ENCODE data around the gene DBH. TPM values are rescaled to one million over a fixed set of nuclear protein-coding genes. Genes with fewer than 3 reads are reported as not detected.

The DBH gene
- polyA plus RNA-seq, 3 donors: not detected

GRCh38 chr9:133708246-133709014 is 72.3 kb downstream of the DBH start:
- peaks cover 0 to 3% (median 0%) of the 10 kb centered on the region in 7 donors for H3K9me3 Mint-ChIP-seq
- no peak overlapping the region for H3K4me3 Mint-ChIP-seq
- no peaks in the 10 kb centered on the region for H3K36me3 ChIP-seq (replicated peaks in 1 of 2; ENCODE audit: control insufficient read depth in 1 of 2, insufficient read depth in 2 of 2, low read length in 2 of 2)
- no peak overlapping the region for H3K4me3 ChIP-seq (replicated peaks in 1 of 3; ENCODE audit: low read depth in 2 of 3, low read length in 3 of 3)
- no peaks in the 10 kb centered on the region for H3K36me3 Mint-ChIP-seq
- H2AFZ ChIP-seq (ENCODE audit: insufficient read depth, low read depth, low read length, poor library complexity, severe bottlenecking): no peak overlapping the region
- H3K27ac ChIP-seq (ENCODE audit: low read depth in 1 of 2, low read length in 2 of 2): no peak overlapping the region
- WGBS (ENCODE audit: insufficient coverage): 93% methylated on average over 25 of the region's 30 CpGs
- H3K4me1 Mint-ChIP-seq: peaks cover 1% of the 10 kb centered on the region
- no peak overlapping the region for H3K27ac Mint-ChIP-seq
- H3K27me3 ChIP-seq (ENCODE audit: control insufficient read depth in 2 of 2, insufficient read depth in 2 of 2, low read length in 2 of 2): no peaks in the 10 kb centered on the region
- DNase-seq: no peak
- intact Hi-C loops (cut with micrococcal nuclease): no loop called here
- no peaks in the 10 kb centered on the region for H3K4me1 ChIP-seq (ENCODE audit: control insufficient read depth in 1 of 2, insufficient read depth in 2 of 2, low read length in 2 of 2)
- peaks cover 5 to 10% (median 6%) of the 10 kb centered on the region in 3 donors for H3K27me3 Mint-ChIP-seq (ENCODE audit: low read depth in 3 of 3)
- H3K79me2 ChIP-seq (ENCODE audit: insufficient read depth, low read length): no peaks in the 10 kb centered on the region
- no peaks in the 10 kb centered on the region for H3K9me3 ChIP-seq (replicated peaks in 1 of 2; ENCODE audit: control insufficient read depth in 1 of 2, insufficient read depth in 1 of 2, low read length in 2 of 2)
- H4K20me1 ChIP-seq (ENCODE audit: insufficient read depth, low read length): no peaks in the 10 kb centered on the region
- no peak overlapping the region for H3K9ac ChIP-seq (ENCODE audit: insufficient read depth, low read length, poor library complexity, severe bottlenecking)
- no peak for TF ChIP-seq CTCF (IDR thresholded peaks at IDR 0.05)
- no peak overlapping the region for H3K4me2 ChIP-seq (replicated peaks; ENCODE audit: extremely low read depth, low read length, poor library complexity, severe bottlenecking)

Other genes starting within 250 kb of the DBH start
- gene REXO4, start 218.4 kb upstream of the DBH start, polyA plus RNA-seq: 10 to 100 TPM in 1 of 3 donors, 1 to 10 TPM in 2; 3.0 to 11.0 (median 4.2) TPM
- gene ADAMTS13, start 214.0 kb upstream of the DBH start, polyA plus RNA-seq: under 1 TPM in 1 of 3 donors, not detected in 2; 0.77 TPM
- gene CACFD1, start 176.4 kb upstream of the DBH start, polyA plus RNA-seq: 1 to 10 TPM; 5.0 to 6.7 (median 5.1) TPM
- gene SLC2A6, start 157.3 kb upstream of the DBH start, polyA plus RNA-seq: 100 to 1,000 TPM in 1 of 3 donors, 10 to 100 TPM in 2; 43.2 to 127 (median 60.4) TPM
- gene MYMK, start 111.4 kb upstream of the DBH start, polyA plus RNA-seq: not detected
- under 1 TPM in 1 of 3 donors, not detected in 2; 0.08 TPM for gene ADAMTSL2, start 101.7 kb upstream of the DBH start, polyA plus RNA-seq
- gene FAM163B, start 27.0 kb upstream of the DBH start, polyA plus RNA-seq: not detected
- not detected for gene SARDH, start 102.0 kb downstream of the DBH start, polyA plus RNA-seq

Measured in CD14-positive monocyte (primary cell).